ENCODE measurements around the gene ANAPC15. TPM values are rescaled to one million over a fixed set of nuclear protein-coding genes. Genes with fewer than 3 reads are reported as not detected.

The ANAPC15 gene
- total RNA-seq, 1 donor from 2014 or later: 31.8 TPM

GRCh38 chr11:72129381-72129780, 16.9 kb upstream of the ANAPC15 start:
- no peak for TF ChIP-seq CTCF (IDR thresholded peaks at IDR 0.05; ENCODE audit: insufficient read depth, low read length, poor library complexity, severe bottlenecking)
- Histone ChIP-seq H3K27me3 (ENCODE audit: control insufficient read depth, insufficient read depth, low read length) (no peaks in the 10 kb centered on the region), H3K36me3 (ENCODE audit: control insufficient read depth, insufficient read depth, low read length) (no peaks in the 10 kb centered on the region), H3K4me3 (ENCODE audit: low read depth, low read length) (no peak overlapping the region)
- DNase-seq (ENCODE audit: low read depth): no peak

DNA sequence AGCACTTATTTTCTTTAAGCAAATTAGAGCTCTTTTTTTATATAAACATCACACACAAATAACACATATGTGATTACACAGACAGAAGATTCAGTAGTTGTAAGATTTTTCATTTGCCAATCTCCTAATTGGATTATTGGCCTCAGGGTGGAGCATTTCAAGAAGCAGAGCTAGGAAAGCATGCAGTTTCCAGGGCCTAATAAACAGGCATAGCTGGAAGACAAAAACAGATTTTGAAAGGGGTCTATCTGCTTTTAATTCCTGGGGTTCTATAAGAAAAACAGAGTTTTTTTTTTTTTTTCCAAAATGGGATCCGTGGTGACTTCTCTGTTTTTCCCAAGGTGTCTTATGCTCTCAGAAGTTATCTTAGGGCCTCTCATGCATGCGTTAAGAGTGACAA, 15.4 kb upstream of the ANAPC15 start:
- no peak overlapping the region for H3K4me3 ChIP-seq (ENCODE audit: low read depth, low read length)
- no peak for DNase-seq (ENCODE audit: low read depth)
- TF ChIP-seq CTCF (IDR thresholded peaks at IDR 0.05; ENCODE audit: insufficient read depth, low read length, poor library complexity, severe bottlenecking): no peak
- no peaks in the 10 kb centered on the region for H3K27me3 ChIP-seq (ENCODE audit: control insufficient read depth, insufficient read depth, low read length)
- H3K36me3 ChIP-seq (ENCODE audit: control insufficient read depth, insufficient read depth, low read length): no peaks in the 10 kb centered on the region

GRCh38 chr11:72125956-72126355, 13.5 kb upstream of the ANAPC15 start:
- H3K27me3 ChIP-seq (ENCODE audit: control insufficient read depth, insufficient read depth, low read length): no peaks in the 10 kb centered on the region
- H3K4me3 ChIP-seq (ENCODE audit: low read depth, low read length): no peak overlapping the region
- no peak for TF ChIP-seq CTCF (IDR thresholded peaks at IDR 0.05; ENCODE audit: insufficient read depth, low read length, poor library complexity, severe bottlenecking)
- no peaks in the 10 kb centered on the region for H3K36me3 ChIP-seq (ENCODE audit: control insufficient read depth, insufficient read depth, low read length)
- no peak for DNase-seq (ENCODE audit: low read depth)

DNA sequence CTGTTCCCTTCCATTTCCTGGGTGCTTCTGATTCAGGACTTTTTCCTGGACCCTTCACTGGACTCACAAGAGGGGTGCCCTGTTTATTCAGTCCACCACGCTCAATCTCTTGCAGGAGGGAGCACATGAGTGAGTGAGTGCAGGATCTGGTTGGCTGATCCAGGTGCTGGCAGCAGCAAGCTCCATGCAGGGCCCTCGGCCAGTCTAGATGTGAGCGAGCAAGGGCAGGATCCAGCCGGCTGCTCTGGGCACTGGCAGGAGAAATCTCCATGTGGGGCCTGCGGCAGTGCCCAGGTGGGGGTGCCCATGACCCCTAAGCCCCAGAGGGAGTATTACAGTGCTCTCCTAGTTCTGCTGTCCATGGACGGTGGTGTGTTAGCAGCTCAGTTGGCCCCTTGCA, 11.6 kb upstream of the ANAPC15 start:
- no peak for DNase-seq (ENCODE audit: low read depth)
- no peaks in the 10 kb centered on the region for H3K27me3 ChIP-seq (ENCODE audit: control insufficient read depth, insufficient read depth, low read length)
- no peak for TF ChIP-seq CTCF (IDR thresholded peaks at IDR 0.05; ENCODE audit: insufficient read depth, low read length, poor library complexity, severe bottlenecking)

DNA sequence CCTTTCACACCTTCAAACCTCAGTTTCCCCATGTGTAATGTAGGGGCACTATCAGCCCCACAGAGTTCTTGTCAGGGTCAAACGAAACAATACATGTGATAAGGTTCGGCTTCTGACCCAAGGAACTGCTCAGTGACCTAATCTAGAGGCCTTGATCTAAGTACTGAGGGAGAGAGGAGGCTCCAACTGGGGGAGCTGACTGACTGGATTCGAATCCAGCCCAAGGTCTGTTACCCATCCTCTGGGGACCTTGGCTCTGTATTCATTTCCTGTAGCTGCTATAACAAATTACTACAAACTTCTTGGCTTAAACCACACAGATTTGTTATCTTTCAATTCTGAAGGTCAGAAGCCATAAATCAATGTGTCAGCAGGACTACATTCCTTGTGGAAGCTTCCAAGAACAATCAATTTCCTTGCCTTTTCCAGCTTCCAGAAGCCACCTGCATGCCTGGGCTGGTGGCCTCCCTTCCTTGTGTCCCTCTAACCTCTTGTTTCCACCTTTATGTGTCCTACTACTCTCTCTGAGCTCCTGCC, 10.7 kb upstream of the ANAPC15 start:
- DNase-seq (ENCODE audit: low read depth): no peak
- Histone ChIP-seq H3K4me3 (ENCODE audit: low read depth, low read length) (no peak overlapping the region), H3K36me3 (ENCODE audit: control insufficient read depth, insufficient read depth, low read length) (no peaks in the 10 kb centered on the region), H3K27me3 (ENCODE audit: control insufficient read depth, insufficient read depth, low read length) (no peaks in the 10 kb centered on the region)
- TF ChIP-seq CTCF (IDR thresholded peaks at IDR 0.05; ENCODE audit: insufficient read depth, low read length, poor library complexity, severe bottlenecking): no peak

More for the DNA sequence above, 11.6 kb upstream of the ANAPC15 start:
- Histone ChIP-seq H3K4me3 (ENCODE audit: low read depth, low read length) (no peak overlapping the region), H3K36me3 (ENCODE audit: control insufficient read depth, insufficient read depth, low read length) (no peaks in the 10 kb centered on the region)

GRCh38 chr11:72122607-72123006, 10.1 kb upstream of the ANAPC15 start:
- Histone ChIP-seq H3K36me3 (ENCODE audit: control insufficient read depth, insufficient read depth, low read length) (no peaks in the 10 kb centered on the region), H3K4me3 (ENCODE audit: low read depth, low read length) (no peak overlapping the region), H3K27me3 (ENCODE audit: control insufficient read depth, insufficient read depth, low read length) (no peaks in the 10 kb centered on the region)
- no peak for TF ChIP-seq CTCF (IDR thresholded peaks at IDR 0.05; ENCODE audit: insufficient read depth, low read length, poor library complexity, severe bottlenecking)
- no peak for DNase-seq (ENCODE audit: low read depth)
